SK-N-SH (cell line): ENCODE measurements around the gene DECR2.

Source experiments
- EZH2phosphoT487 ChIP-seq: fragments of 200-600 bp; sonication (generic); IDR thresholded peaks from 2 replicates; pipeline ENCODE4 v1.6.1; 2017; ENCODE audit warnings: low read depth, mixed run types, mild to moderate bottlenecking, antibody characterized with exemption, moderate library complexity, borderline replicate concordance
- GABPA ChIP-seq: IDR thresholded peaks from 2 replicates; pipeline ENCODE4 v1.4.0; 2012; ENCODE audit warnings: low read depth, mild to moderate bottlenecking
- MXI1 ChIP-seq: IDR thresholded peaks from 2 replicates; pipeline ENCODE4 v1.6.1; 2012; ENCODE audit warnings: mild to moderate bottlenecking, low read depth, low read length, improper control_type of control experiment
- NRF1 ChIP-seq: IDR thresholded peaks from 2 replicates; pipeline ENCODE4 v1.6.1; 2012; ENCODE audit warnings: low read depth, mild to moderate bottlenecking, low read length
- POLR2AphosphoS5 ChIP-seq: IDR thresholded peaks from 2 replicates; pipeline ENCODE4 v1.6.1; 2012; ENCODE audit warnings: low read depth, low read length
- SIN3A ChIP-seq: IDR thresholded peaks from 2 replicates; pipeline ENCODE4 v1.6.1; 2012; ENCODE audit warnings: low read depth, mild to moderate bottlenecking, low read length, moderate library complexity, borderline replicate concordance
- TCF12 ChIP-seq: IDR thresholded peaks from 2 replicates; pipeline ENCODE4 v1.4.0; 2012
- TEAD4 ChIP-seq: IDR thresholded peaks from 2 replicates; pipeline ENCODE4 v1.4.0; 2012; ENCODE audit warnings: mild to moderate bottlenecking, borderline replicate concordance; ENCODE audit not compliant: insufficient read depth
- YY1 ChIP-seq: IDR thresholded peaks from 2 replicates; pipeline ENCODE4 v1.4.0; 2012; ENCODE audit warnings: low read depth, mild to moderate bottlenecking
- TF ChIP-seq, protein P1 (sequence below): fragments of 200-600 bp; sonication (generic); IDR thresholded peaks from 2 replicates; pipeline ENCODE4 v1.6.1; 2017; ENCODE audit warnings: antibody characterized with exemption, mild to moderate bottlenecking, moderate library complexity
- TF ChIP-seq, protein P2 (sequence below): IDR thresholded peaks from 2 replicates; pipeline ENCODE4 v1.4.0; 2012; ENCODE audit warnings: low read depth, borderline replicate concordance
- TF ChIP-seq, protein P3 (sequence below): fragments of 150-350 bp; IDR thresholded peaks from 2 replicates; pipeline ENCODE4 v1.6.1; 2017; ENCODE audit warnings: antibody characterized with exemption, low read length, low read depth, borderline replicate concordance

DNA sequence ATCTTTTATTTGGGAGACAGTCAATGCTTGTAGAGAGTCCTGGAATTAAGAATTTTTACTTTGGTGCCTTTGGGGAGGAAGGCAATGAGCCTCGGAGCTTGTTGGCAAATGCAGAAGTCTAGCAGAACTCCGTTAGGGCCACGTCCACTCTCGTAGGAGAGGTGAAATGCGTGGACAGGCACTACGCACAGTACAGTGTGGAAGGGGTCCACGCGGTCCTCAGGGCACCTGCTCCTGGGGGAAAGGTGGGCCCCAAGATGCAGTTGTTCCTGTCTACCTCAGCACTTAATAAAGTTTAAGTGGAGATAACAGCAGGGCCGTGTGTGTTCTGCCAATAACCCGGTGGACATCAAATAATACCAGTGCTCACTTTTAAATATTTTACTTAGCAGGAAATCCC lies 25.6 kb downstream of the DECR2 start:
- TF ChIP-seq, protein P1, sequence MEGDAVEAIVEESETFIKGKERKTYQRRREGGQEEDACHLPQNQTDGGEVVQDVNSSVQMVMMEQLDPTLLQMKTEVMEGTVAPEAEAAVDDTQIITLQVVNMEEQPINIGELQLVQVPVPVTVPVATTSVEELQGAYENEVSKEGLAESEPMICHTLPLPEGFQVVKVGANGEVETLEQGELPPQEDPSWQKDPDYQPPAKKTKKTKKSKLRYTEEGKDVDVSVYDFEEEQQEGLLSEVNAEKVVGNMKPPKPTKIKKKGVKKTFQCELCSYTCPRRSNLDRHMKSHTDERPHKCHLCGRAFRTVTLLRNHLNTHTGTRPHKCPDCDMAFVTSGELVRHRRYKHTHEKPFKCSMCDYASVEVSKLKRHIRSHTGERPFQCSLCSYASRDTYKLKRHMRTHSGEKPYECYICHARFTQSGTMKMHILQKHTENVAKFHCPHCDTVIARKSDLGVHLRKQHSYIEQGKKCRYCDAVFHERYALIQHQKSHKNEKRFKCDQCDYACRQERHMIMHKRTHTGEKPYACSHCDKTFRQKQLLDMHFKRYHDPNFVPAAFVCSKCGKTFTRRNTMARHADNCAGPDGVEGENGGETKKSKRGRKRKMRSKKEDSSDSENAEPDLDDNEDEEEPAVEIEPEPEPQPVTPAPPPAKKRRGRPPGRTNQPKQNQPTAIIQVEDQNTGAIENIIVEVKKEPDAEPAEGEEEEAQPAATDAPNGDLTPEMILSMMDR, result no peak
- TF ChIP-seq NRF1, result no peak
- TF ChIP-seq, protein P2, sequence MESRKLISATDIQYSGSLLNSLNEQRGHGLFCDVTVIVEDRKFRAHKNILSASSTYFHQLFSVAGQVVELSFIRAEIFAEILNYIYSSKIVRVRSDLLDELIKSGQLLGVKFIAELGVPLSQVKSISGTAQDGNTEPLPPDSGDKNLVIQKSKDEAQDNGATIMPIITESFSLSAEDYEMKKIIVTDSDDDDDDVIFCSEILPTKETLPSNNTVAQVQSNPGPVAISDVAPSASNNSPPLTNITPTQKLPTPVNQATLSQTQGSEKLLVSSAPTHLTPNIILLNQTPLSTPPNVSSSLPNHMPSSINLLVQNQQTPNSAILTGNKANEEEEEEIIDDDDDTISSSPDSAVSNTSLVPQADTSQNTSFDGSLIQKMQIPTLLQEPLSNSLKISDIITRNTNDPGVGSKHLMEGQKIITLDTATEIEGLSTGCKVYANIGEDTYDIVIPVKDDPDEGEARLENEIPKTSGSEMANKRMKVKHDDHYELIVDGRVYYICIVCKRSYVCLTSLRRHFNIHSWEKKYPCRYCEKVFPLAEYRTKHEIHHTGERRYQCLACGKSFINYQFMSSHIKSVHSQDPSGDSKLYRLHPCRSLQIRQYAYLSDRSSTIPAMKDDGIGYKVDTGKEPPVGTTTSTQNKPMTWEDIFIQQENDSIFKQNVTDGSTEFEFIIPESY, result no peak
- no peak for TF ChIP-seq EZH2phosphoT487
- no peak for TF ChIP-seq MXI1
- TF ChIP-seq SIN3A, result no peak
- no peak for TF ChIP-seq TEAD4
- no peak for TF ChIP-seq POLR2AphosphoS5
- no peak for TF ChIP-seq GABPA
- TF ChIP-seq YY1, result no peak
- TF ChIP-seq, protein P3, sequence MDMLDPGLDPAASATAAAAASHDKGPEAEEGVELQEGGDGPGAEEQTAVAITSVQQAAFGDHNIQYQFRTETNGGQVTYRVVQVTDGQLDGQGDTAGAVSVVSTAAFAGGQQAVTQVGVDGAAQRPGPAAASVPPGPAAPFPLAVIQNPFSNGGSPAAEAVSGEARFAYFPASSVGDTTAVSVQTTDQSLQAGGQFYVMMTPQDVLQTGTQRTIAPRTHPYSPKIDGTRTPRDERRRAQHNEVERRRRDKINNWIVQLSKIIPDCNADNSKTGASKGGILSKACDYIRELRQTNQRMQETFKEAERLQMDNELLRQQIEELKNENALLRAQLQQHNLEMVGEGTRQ, result no peak
- no peak for TF ChIP-seq TCF12
